Erythroblast (primary cell): ENCODE results near the gene RWDD1.
A peak's percentile ranks its signal among the peaks of the same experiment; 100 is the strongest.

Experiments
- DNase-seq, 2 experiments: peaks; one replicate each; lab custom pipeline; 2025; lab: John Stamatoyannopoulos, UW
- GATA1 ChIP-seq: IDR thresholded peaks from 2 replicates; pipeline ENCODE4 v1.6.1; 2011; ENCODE audit warnings: low read depth, mild to moderate bottlenecking, control low read depth, low read length, moderate library complexity
- POLR2A ChIP-seq: IDR thresholded peaks from 2 replicates; pipeline ENCODE4 v1.6.1; 2011; ENCODE audit warnings: mild to moderate bottlenecking, low read length

RWDD1 gene

GRCh38 chr6:116570856-116571682 is at the start of gene RWDD1:
RWDD1 (plus strand) TSS chr6:116571504; CDS start chr6:116571583, 79 bp downstream.
- no peak for TF ChIP-seq GATA1
- peak; percentile 85 for TF ChIP-seq POLR2A
- DNase-seq, result peak; percentile 99

GRCh38 chr6:116522896-116523295 is 48.4 kb upstream of the RWDD1 start:
- TF ChIP-seq POLR2A (no peak), GATA1 (no peak)
- DNase-seq, result no peak

- no peak for DNase-seq
- TF ChIP-seq GATA1 (no peak), POLR2A (no peak)
Observed at GRCh38 chr6:116524236-116524635, 47.1 kb upstream of the RWDD1 start.

- DNase-seq, result no peak
- TF ChIP-seq POLR2A, result no peak
- TF ChIP-seq GATA1, result no peak
Observed at GRCh38 chr6:116528133-116528532, 43.2 kb upstream of the RWDD1 start.

GRCh38 chr6:116528780-116529179 is 42.5 kb upstream of the RWDD1 start:
- DNase-seq, result no peak

GRCh38 chr6:116529466-116530290 is 41.6 kb upstream of the RWDD1 start:
- TF ChIP-seq GATA1 (no peak), POLR2A (no peak)
- DNase-seq, result no peak

More at GRCh38 chr6:116528780-116529179, 42.5 kb upstream of the RWDD1 start:
- TF ChIP-seq POLR2A, result no peak
- no peak for TF ChIP-seq GATA1

GRCh38 chr6:116530436-116530835 is 40.9 kb upstream of the RWDD1 start:
- no peak for DNase-seq
- TF ChIP-seq POLR2A (no peak), GATA1 (no peak)

- DNase-seq, result peak; percentile 71 to 79
- TF ChIP-seq GATA1 (no peak), POLR2A (no peak)
Observed at GRCh38 chr6:116531675-116532570, 39.4 kb upstream of the RWDD1 start.

GRCh38 chr6:116533233-116533957 is 37.9 kb upstream of the RWDD1 start:
- no peak for TF ChIP-seq POLR2A
- DNase-seq, result no peak

GRCh38 chr6:116535109-116535508 is 36.2 kb upstream of the RWDD1 start:
- TF ChIP-seq GATA1 (no peak), POLR2A (no peak)
- DNase-seq, result no peak

- DNase-seq, result peak; percentile 63 to 73
- TF ChIP-seq POLR2A (no peak), GATA1 (no peak)
Observed at GRCh38 chr6:116536216-116536621, 35.1 kb upstream of the RWDD1 start.

GRCh38 chr6:116542426-116542825 is 28.9 kb upstream of the RWDD1 start:
- TF ChIP-seq GATA1 (no peak), POLR2A (no peak)
- no peak for DNase-seq

- TF ChIP-seq GATA1 (no peak), POLR2A (no peak)
- no peak for DNase-seq
Observed at GRCh38 chr6:116543149-116543548, 28.2 kb upstream of the RWDD1 start.
